Activated B cell treated with CpG ODN at 0.5 μM for 24 hours (primary cell): ENCODE data around the gene TTLL8. TPM values are rescaled to one million over a fixed set of nuclear protein-coding genes. Genes with fewer than 3 reads are reported as not detected.

Experiments used
- ATAC-seq: fragments of 200-7000 bp; cut with Tn5 transposase; one replicate; pipeline ENCODE4 v1.10.0; 2021; ENCODE audit warnings: low read depth, mild to moderate bottlenecking, moderate library complexity
- CTCF ChIA-PET: fragments of 350-600 bp; sonication (Branson Sonifier 250); formaldehyde crosslinking; loops from one replicate; lab custom pipeline; 2021; ENCODE audit warnings: antibody characterized with exemption; lab: Charles Lee
- POLR2A ChIA-PET: fragments of 350-600 bp; sonication (Branson Sonifier 250); formaldehyde crosslinking; loops from one replicate; lab custom pipeline; 2021; ENCODE audit warnings: antibody characterized with exemption; lab: Charles Lee
- DNase-seq: peaks from one replicate; pipeline ENCODE4 v3.0.0; 2022
- H3K27ac Mint-ChIP-seq: one replicate; pipeline ENCODE4 v1.8.0; 2020; ENCODE audit warnings: mixed read lengths
- H3K27me3 Mint-ChIP-seq: one replicate; pipeline ENCODE4 v1.8.0; 2021; ENCODE audit warnings: mixed read lengths
- H3K36me3 Mint-ChIP-seq: one replicate; pipeline ENCODE4 v1.8.0; 2021; ENCODE audit warnings: low read depth, mixed read lengths
- H3K4me1 Mint-ChIP-seq: one replicate; pipeline ENCODE4 v1.8.0; 2021; ENCODE audit warnings: mixed read lengths
- H3K4me3 Mint-ChIP-seq: one replicate; pipeline ENCODE4 v1.8.0; 2020; ENCODE audit warnings: mild to moderate bottlenecking, mixed read lengths
- H3K9me3 Mint-ChIP-seq: one replicate; pipeline ENCODE4 v1.8.0; 2020; ENCODE audit warnings: mixed read lengths
- intact Hi-C: fragments of 100-400 bp; cut with micrococcal nuclease; formaldehyde crosslinking; loops from one replicate; pipeline ENCODE4 v1.15.1; 2024
- total RNA-seq: library from RNA; stranded (reverse); gene quantifications from 2 replicates; pipeline ENCODE4 v1.2.3, GENCODE V29; 2022
- TF ChIP-seq, protein P1 (sequence below): fragments of 200-600 bp; IDR thresholded peaks from one replicate; pipeline ENCODE4 v1.8.0; 2022; ENCODE audit warnings: antibody characterized with exemption, mild to moderate bottlenecking

Gene TTLL8
- total RNA-seq, 1 donor from 2014 or later = not detected

DNA sequence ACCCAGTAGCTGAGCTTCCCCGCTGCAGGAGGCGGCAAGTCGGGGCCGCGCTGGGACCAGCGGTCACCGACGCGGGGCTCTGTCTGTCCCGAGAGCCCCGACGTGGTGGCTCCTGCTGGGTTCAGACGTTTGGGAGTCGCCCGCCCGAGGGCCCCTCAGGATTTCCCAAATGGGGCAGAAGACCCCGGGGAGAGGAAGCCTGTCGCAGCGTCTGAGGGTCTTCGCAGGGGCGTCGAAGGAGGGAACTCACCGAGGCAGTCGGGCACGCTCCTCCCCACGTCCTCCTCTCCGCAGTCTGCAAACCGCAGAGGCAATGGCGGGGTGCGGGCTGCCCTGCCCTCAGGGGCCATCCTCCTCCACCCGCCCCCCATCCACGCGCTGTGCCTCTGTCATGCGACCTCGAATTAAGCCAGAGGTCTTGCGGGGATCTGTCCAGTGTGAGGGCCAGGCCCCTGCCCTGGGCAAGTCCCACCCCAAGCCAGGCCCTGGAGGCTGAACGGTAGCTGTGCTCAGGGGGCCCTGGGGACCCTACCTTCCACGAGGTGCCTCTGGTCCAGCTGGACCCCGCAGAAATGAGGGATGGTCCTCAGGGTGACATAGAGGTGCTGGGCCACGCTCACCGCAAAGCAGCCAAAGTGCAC lies 58.0 kb downstream of the TTLL8 start:
- TF ChIP-seq, protein P1, sequence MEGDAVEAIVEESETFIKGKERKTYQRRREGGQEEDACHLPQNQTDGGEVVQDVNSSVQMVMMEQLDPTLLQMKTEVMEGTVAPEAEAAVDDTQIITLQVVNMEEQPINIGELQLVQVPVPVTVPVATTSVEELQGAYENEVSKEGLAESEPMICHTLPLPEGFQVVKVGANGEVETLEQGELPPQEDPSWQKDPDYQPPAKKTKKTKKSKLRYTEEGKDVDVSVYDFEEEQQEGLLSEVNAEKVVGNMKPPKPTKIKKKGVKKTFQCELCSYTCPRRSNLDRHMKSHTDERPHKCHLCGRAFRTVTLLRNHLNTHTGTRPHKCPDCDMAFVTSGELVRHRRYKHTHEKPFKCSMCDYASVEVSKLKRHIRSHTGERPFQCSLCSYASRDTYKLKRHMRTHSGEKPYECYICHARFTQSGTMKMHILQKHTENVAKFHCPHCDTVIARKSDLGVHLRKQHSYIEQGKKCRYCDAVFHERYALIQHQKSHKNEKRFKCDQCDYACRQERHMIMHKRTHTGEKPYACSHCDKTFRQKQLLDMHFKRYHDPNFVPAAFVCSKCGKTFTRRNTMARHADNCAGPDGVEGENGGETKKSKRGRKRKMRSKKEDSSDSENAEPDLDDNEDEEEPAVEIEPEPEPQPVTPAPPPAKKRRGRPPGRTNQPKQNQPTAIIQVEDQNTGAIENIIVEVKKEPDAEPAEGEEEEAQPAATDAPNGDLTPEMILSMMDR = no peak
- ATAC-seq = no peak
- CTCF ChIA-PET = no interaction called here
- H3K4me1 Mint-ChIP-seq = peaks cover 12% of the 10 kb centered on the region
- H3K27me3 Mint-ChIP-seq = peaks cover 4% of the 10 kb centered on the region
- no peak overlapping the region for H3K4me3 Mint-ChIP-seq
- no peak overlapping the region for H3K27ac Mint-ChIP-seq
- DNase-seq = no peak
- intact Hi-C loops = no loop called here
- no peaks in the 10 kb centered on the region for H3K9me3 Mint-ChIP-seq
- POLR2A ChIA-PET = interaction anchor here (0.6 kb wide), 1 partner anchor 41 kb away, joined by 3 read pairs; no protein-coding TSS in a partner anchor
- H3K36me3 Mint-ChIP-seq = no peaks in the 10 kb centered on the region

GRCh38 chr22:49999063-49999945 lies 58.8 kb downstream of the TTLL8 start:
- no peak overlapping the region for H3K27ac Mint-ChIP-seq
- H3K36me3 Mint-ChIP-seq = no peaks in the 10 kb centered on the region
- POLR2A ChIA-PET = no interaction called here
- peak; percentile 65 for ATAC-seq
- no peaks in the 10 kb centered on the region for H3K9me3 Mint-ChIP-seq
- peaks cover 4% of the 10 kb centered on the region for H3K27me3 Mint-ChIP-seq
- peaks cover 12% of the 10 kb centered on the region for H3K4me1 Mint-ChIP-seq
- intact Hi-C loops = no loop called here
- H3K4me3 Mint-ChIP-seq = no peak overlapping the region
- TF ChIP-seq, protein P1 = no peak
- DNase-seq = peak; percentile 22
- CTCF ChIA-PET = no interaction called here

DNA sequence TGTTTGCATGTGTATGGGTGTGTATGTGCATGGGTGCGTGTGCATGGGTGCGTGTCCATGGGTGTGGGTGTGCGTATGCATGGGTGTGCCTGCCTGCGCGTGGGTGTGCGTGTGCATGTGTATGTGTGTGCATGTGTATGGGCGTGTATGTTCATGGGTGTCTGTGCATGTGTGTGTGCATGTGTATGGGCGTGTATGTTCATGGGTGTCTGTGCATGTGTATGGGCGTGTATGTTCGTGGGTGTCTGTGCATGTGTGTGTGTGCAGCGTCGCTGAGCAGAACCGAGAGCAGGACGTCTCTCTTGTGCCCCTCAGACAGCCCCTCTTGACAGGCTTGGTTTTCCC lies 59.4 kb downstream of the TTLL8 start:
- no peak overlapping the region for H3K4me3 Mint-ChIP-seq
- POLR2A ChIA-PET = no interaction called here
- intact Hi-C loops = no loop called here

DNA sequence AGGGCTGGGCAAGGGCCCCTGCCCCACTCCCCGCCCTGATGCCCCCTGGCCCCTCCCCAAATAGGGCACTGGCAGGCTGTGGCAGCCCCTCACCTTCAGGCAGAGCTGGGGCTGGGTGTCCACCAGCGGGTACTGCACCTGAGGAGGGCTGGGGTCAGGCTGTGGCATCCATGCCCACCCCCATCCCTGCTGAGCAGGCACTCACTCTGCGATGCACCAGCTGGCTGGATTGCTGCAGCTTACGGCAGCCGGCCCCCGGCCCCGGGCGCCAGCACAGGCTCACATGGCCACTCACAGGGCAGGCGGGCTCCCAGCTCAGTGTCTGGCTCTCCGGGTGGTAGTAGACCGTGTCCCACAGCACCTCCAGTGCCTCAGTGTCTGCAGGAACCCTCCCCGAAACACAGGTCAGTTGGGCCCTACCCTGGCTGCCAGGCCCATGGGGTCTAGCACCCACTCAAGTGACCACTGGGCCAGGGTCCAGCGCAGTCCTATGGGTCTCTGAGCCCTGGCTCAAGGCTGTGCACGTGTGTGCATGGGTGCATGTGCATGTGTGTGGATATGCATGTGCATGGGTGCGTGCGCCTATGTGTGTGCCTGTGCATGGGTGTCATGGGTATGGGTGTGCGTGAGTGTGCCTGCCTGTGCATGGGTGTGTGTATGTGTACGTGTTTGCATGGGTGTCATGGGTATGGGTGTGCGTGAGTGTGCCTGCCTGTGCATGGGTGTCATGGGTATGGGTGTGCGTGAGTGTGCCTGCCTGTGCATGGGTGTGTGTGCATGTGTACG lies 60.0 kb downstream of the TTLL8 start:
- Mint-ChIP-seq H3K4me3 (no peak overlapping the region), H3K9me3 (no peaks in the 10 kb centered on the region), H3K36me3 (no peaks in the 10 kb centered on the region), H3K27me3 (peaks cover 4% of the 10 kb centered on the region), H3K4me1 (peaks cover 17% of the 10 kb centered on the region), H3K27ac (no peak overlapping the region)
- TF ChIP-seq, protein P1 = no peak
- POLR2A ChIA-PET = no interaction called here
- DNase-seq (no peak), ATAC-seq (no peak)
- intact Hi-C loops = no loop called here
- CTCF ChIA-PET = interaction anchor here (1.0 kb wide), 1 partner anchor 33 kb away, joined by 4 read pairs; no protein-coding TSS in a partner anchor

More for the DNA sequence above, 59.4 kb downstream of the TTLL8 start:
- ATAC-seq (no peak), DNase-seq (no peak)
- H3K36me3 Mint-ChIP-seq = no peaks in the 10 kb centered on the region
- peaks cover 12% of the 10 kb centered on the region for H3K4me1 Mint-ChIP-seq
- H3K27ac Mint-ChIP-seq = no peak overlapping the region
- CTCF ChIA-PET = interaction anchor here (1.0 kb wide), 1 partner anchor 32 kb away, joined by 4 read pairs; no protein-coding TSS in a partner anchor
- TF ChIP-seq, protein P1 = no peak
- no peaks in the 10 kb centered on the region for H3K9me3 Mint-ChIP-seq
- peaks cover 4% of the 10 kb centered on the region for H3K27me3 Mint-ChIP-seq
